Hypothalamus (tissue), 51 donors: ENCODE data around the gene TMPRSS5.

Experiments
- DNase-seq, 51 donors: peaks; one replicate each; lab custom pipeline; 2025; lab: John Stamatoyannopoulos, UW

TMPRSS5 gene

GRCh38 chr11:113670149-113670830 is 35.8 kb downstream of the TMPRSS5 start:
- DNase-seq = no peak

GRCh38 chr11:113668255-113668654 is 37.9 kb downstream of the TMPRSS5 start:
- DNase-seq = no peak

GRCh38 chr11:113667801-113668200 is 38.3 kb downstream of the TMPRSS5 start:
- no peak for DNase-seq

GRCh38 chr11:113666584-113666983 is 39.5 kb downstream of the TMPRSS5 start:
- no peak for DNase-seq

GRCh38 chr11:113664981-113665710 is 41.0 kb downstream of the TMPRSS5 start:
- DNase-seq = no peak

GRCh38 chr11:113664069-113664980 is 41.8 kb downstream of the TMPRSS5 start:
- no peak for DNase-seq

GRCh38 chr11:113663567-113663966 is 42.5 kb downstream of the TMPRSS5 start:
- no peak for DNase-seq

GRCh38 chr11:113655771-113656170 is 50.3 kb downstream of the TMPRSS5 start:
- no peak for DNase-seq

- no peak for DNase-seq
Observed at GRCh38 chr11:113651023-113651422, 55.1 kb downstream of the TMPRSS5 start.

- no peak for DNase-seq
Observed at GRCh38 chr11:113649311-113649710, 56.8 kb downstream of the TMPRSS5 start.

GRCh38 chr11:113647856-113648255 is 58.3 kb downstream of the TMPRSS5 start:
- no peak for DNase-seq

- no peak for DNase-seq
Observed at GRCh38 chr11:113647108-113647507, 59.0 kb downstream of the TMPRSS5 start.

GRCh38 chr11:113645593-113646349 is 60.3 kb downstream of the TMPRSS5 start:
- no peak for DNase-seq

GRCh38 chr11:113644605-113645004 is 61.5 kb downstream of the TMPRSS5 start:
- DNase-seq = no peak

GRCh38 chr11:113643701-113644100 is 62.4 kb downstream of the TMPRSS5 start:
- DNase-seq = no peak

- DNase-seq = no peak
Observed at GRCh38 chr11:113643006-113643585, 63.0 kb downstream of the TMPRSS5 start.

- DNase-seq = no peak
Observed at GRCh38 chr11:113642090-113642489, 64.0 kb downstream of the TMPRSS5 start.

- DNase-seq = no peak
Observed at GRCh38 chr11:113638376-113638775, 67.7 kb downstream of the TMPRSS5 start.

GRCh38 chr11:113637636-113638035 is 68.5 kb downstream of the TMPRSS5 start:
- no peak for DNase-seq
